HG03095 (cell line): ENCODE measurements around the gene EEF1AKMT3.

Source experiments
- ATAC-seq: cut with Tn5 transposase; IDR thresholded peaks from one replicate; pipeline ENCODE4 v1.9.1; 2021; ENCODE audit warnings: moderate library complexity; ENCODE audit not compliant: unreplicated experiment

EEF1AKMT3 gene

DNA sequence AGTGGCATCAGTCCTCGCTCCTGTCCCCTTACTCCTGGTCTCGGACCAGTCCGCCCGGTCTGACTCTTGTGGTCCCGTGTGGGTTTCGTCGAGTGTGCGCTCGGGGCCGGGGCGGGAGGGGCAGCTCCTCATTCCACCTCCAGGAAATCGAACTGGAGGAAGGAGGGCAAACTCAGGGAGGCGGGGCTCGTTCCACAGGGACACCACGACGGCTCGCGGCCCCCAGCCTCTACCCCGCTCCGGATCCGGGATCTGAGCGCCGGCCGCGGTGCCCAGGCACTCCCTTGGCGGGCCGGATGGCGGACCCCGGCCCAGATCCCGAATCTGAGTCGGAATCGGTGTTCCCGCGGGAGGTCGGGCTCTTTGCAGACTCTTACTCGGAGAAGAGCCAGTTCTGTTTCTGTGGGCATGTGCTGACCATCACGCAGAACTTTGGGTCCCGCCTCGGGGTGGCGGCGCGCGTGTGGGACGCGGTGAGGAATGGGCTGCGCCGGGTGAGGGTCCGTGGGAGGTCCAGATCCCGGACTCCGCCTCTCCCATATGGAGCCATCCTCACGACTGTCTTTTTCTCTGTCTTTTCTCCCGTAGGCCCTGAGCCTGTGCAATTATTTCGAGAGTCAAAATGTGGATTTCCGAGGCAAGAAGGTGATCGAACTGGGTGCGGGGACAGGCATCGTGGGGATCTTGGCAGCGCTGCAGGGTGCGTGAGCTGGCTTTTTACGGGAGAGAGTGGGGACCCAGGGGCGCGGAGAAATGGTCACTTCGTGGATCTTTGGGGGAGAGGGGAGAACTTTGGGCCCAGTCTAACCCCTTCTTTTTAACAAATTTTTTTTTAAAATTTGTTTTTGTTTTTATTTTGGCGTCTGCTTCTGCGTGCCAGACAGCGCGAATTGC is at the start of gene EEF1AKMT3:
Gene EEF1AKMT3 (plus strand): TSS at position 186 of the 894 bp plus-strand sequence. CDS start 111 bp downstream, at position 297.
- peak; percentile 27 for ATAC-seq

GRCh38 chr12:57722716-57723629 is 49.4 kb upstream of the EEF1AKMT3 start:
- no peak for ATAC-seq

- no peak for ATAC-seq
Measured at GRCh38 chr12:57723630-57723962, 48.8 kb upstream of the EEF1AKMT3 start.

GRCh38 chr12:57724003-57724935 is 48.1 kb upstream of the EEF1AKMT3 start:
- no peak for ATAC-seq

DNA sequence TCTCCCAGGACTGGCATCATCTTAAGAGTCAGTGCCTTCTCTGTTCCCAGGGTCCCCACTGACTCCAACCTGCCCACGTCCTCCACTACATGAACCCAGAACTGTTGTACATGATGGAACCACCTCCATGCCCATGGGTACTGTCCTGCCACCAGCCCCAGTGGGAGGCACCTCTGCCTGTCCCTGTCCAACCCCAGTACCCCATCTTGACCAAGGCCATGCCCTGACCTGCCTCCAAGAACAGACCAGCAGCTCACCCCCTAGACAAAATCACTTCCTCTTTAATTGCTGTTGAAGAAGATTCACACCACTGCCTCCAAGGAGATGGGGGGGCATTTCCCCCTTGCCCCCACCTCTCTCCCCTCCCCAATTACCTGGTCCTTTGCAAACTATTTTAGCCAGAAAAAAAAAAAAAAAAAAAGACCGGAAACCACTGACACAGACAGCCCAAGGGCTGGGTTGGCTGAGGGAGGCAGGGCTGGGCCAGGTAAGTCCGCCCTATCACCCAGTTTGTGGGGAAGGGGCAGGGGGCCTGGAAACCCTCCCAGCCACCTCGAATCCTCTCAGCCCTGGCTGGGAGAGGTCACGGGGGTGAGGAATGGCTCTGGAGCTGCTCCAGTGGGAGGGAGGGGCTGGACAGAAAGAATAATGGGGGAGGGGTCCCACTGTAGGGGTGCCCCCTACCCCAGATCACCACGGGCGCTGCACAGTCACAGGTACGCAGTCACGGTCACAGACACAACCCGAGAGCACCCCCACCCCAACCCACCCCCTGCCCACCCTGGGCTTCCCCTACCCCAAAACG is 47.3 kb upstream of the EEF1AKMT3 start:
- ATAC-seq: no peak

- no peak for ATAC-seq
Measured at GRCh38 chr12:57725851-57726150, 46.6 kb upstream of the EEF1AKMT3 start.

GRCh38 chr12:57726151-57726883 is 46.1 kb upstream of the EEF1AKMT3 start:
- ATAC-seq: no peak

DNA sequence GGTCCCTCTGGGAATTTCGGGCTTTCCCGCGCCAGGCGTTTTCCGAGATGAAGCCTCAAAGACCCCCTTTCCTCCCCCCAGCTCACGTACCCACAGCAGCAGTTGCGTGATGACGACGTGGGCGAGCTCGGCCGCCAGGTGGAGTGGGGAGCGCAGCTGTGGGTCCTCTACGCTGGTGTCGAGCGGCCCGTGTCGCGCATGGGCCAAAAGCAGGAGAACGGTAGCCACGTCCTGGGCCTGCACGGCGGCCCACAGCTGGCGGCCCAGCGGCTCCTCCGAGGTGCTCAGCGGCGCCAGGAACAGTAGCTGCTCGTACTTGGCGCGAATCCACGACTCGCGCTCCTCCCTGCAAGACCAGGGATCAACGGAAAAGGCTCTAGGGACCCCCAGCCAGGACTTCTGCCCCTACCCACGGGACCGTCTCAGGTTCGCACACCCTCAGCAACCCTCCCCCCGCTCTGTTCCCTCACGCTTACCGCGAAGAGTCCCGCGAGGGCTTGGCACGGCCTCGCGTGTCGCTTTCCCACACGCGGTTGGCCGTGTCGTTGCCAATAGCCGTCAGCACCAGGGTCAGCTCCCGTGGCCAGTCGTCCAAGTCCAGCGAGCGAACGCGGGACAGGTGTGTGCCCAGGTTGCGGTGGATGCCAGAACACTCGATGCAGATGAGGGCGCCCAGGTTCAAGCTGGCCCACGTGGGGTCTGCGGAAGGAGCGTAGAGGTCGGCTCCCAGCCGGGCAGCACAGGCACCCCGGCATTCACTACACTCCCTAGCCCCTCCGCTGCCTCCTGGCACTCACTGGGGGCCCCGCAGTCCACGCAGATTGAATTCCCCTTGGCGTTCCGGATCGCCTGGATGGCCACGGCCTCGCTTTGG is 45.3 kb upstream of the EEF1AKMT3 start:
- ATAC-seq: no peak

GRCh38 chr12:57727758-57728395 is 44.5 kb upstream of the EEF1AKMT3 start:
- ATAC-seq: no peak

GRCh38 chr12:57729321-57729844 is 43.0 kb upstream of the EEF1AKMT3 start:
- ATAC-seq: no peak

DNA sequence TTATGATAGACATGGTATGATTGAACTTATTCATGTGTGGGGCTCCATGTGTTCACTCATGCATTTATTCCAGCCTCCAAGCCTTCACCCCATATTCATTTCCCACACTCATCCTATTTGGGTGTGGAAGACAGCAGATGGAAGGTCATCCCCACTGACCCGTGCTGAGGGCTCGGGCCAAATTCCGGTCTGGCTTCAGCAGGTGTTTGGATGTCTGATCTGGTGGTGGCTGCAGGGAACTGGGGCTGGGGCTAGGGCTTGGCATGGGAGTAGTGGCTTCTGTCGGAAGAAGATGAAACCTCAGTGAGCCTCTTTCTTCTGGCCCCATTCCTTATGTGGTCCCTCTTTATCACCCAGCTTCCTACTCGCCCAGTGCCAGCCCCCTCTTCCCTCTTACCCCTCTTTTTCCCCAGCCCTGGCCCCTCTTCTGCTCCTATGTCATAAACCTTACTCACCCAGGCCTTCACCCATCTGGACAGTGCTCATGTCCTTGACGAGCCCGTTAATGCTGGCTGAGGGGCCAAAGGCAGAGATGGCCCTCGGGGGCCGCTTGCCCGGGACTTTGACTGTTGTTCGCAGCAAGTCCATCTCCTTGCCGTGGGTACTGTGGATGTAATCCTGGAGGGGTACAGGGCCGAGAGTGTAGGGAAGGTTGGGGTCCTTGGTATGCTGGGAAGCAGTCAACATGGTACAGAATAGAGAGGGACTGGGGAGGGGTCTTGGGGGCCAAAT is 41.9 kb upstream of the EEF1AKMT3 start:
- no peak for ATAC-seq

- no peak for ATAC-seq
Measured at GRCh38 chr12:57731411-57732080, 40.9 kb upstream of the EEF1AKMT3 start.

GRCh38 chr12:57732270-57732669 is 40.1 kb upstream of the EEF1AKMT3 start:
- no peak for ATAC-seq

GRCh38 chr12:57732726-57733593 is 39.5 kb upstream of the EEF1AKMT3 start:
- ATAC-seq: no peak

- no peak for ATAC-seq
Measured at GRCh38 chr12:57733928-57734327, 38.5 kb upstream of the EEF1AKMT3 start.

- no peak for ATAC-seq
Measured at GRCh38 chr12:57734591-57734990, 37.8 kb upstream of the EEF1AKMT3 start.
